Liver (tissue), 9 donors: ENCODE results near the gene GALNT10. TPM values are rescaled to one million over a fixed set of nuclear protein-coding genes. Genes with fewer than 3 reads are reported as not detected.

Source experiments
- DNase-seq: peaks from one replicate; pipeline ENCODE4 v3.0.0-alpha.2; 2017; ENCODE audit warnings: low spot score
- H3K27ac ChIP-seq, 2 donors: one replicate each; pipeline ENCODE4 v1.7.0; 2013; ENCODE audit warnings: inconsistent platforms in 2 of 2, low read length in 2 of 2, control low read depth in 1 of 2, low read depth in 1 of 2, mild to moderate bottlenecking in 1 of 2
- H3K27me3 ChIP-seq, 4 donors: one replicate each; pipeline versions ENCODE4 v1.6.1 to v1.7.0; 2013; ENCODE audit warnings: low read length in 3 of 4, inconsistent platforms in 1 of 4, mild to moderate bottlenecking in 1 of 4, moderate library complexity in 1 of 4; ENCODE audit not compliant: control insufficient read depth in 4 of 4, insufficient read depth in 4 of 4
- H3K36me3 ChIP-seq, 4 donors: one replicate each; pipeline versions ENCODE4 v1.6.1 to v1.7.0; 2013; ENCODE audit warnings: low read length in 3 of 4, mild to moderate bottlenecking in 3 of 4, low read depth in 1 of 4, moderate library complexity in 1 of 4; ENCODE audit not compliant: control insufficient read depth in 4 of 4, insufficient read depth in 3 of 4
- H3K4me1 ChIP-seq, 4 donors: one replicate each; pipeline versions ENCODE4 v1.6.1 to v1.7.0; 2013; ENCODE audit warnings: low read length in 3 of 4, mild to moderate bottlenecking in 3 of 4, moderate library complexity in 1 of 4; ENCODE audit not compliant: control insufficient read depth in 4 of 4, insufficient read depth in 4 of 4
- H3K4me3 ChIP-seq, 3 donors: one replicate each; pipeline versions ENCODE4 v1.6.1 to v1.7.0; 2013; ENCODE audit warnings: low read length in 3 of 3, control low read depth in 1 of 3, low read depth in 1 of 3, mild to moderate bottlenecking in 1 of 3
- H3K9ac ChIP-seq, 2 donors: one replicate each; pipeline ENCODE4 v1.7.0; 2013; ENCODE audit warnings: low read length in 2 of 2, mild to moderate bottlenecking in 2 of 2, moderate library complexity in 2 of 2, control low read depth in 1 of 2, low read depth in 1 of 2
- H3K9me3 ChIP-seq, 4 donors: one replicate each; pipeline versions ENCODE4 v1.6.1 to v1.7.0; 2013; ENCODE audit warnings: low read length in 3 of 4; ENCODE audit not compliant: control insufficient read depth in 4 of 4
- ATF3 ChIP-seq: IDR thresholded peaks from 2 replicates; pipeline ENCODE4 v1.6.1; 2016; ENCODE audit warnings: antibody characterized with exemption
- CTCF ChIP-seq: fragments of 150-350 bp; IDR thresholded peaks from 2 replicates; pipeline ENCODE4 v1.5.1; 2017; ENCODE audit warnings: improper control_type of control experiment, low read depth, low read length; ENCODE audit not compliant: missing input control
- HNF4A ChIP-seq, 2 donors: conservative IDR thresholded peaks; 2 replicates each; pipeline ENCODE4 v1.6.1; 2016; ENCODE audit warnings: antibody characterized with exemption in 2 of 2, mild to moderate bottlenecking in 2 of 2
- HNF4G ChIP-seq: IDR thresholded peaks from 2 replicates; pipeline ENCODE4 v1.6.1; 2016; ENCODE audit warnings: antibody characterized with exemption
- MAX ChIP-seq: IDR thresholded peaks from 2 replicates; pipeline ENCODE4 v1.6.1; 2016; ENCODE audit warnings: antibody characterized with exemption
- NR2F2 ChIP-seq: IDR thresholded peaks from 2 replicates; pipeline ENCODE4 v1.6.1; 2016; ENCODE audit warnings: antibody characterized with exemption
- RAD21 ChIP-seq, 2 donors: IDR thresholded peaks; 2 replicates each; pipeline ENCODE4 v1.6.1; 2016; ENCODE audit warnings: antibody characterized with exemption in 2 of 2, mild to moderate bottlenecking in 2 of 2
- REST ChIP-seq: IDR thresholded peaks from 2 replicates; pipeline ENCODE4 v1.6.1; 2016; ENCODE audit warnings: antibody characterized with exemption, mild to moderate bottlenecking
- SP1 ChIP-seq: IDR thresholded peaks from 2 replicates; pipeline ENCODE4 v1.6.1; 2018; ENCODE audit warnings: antibody characterized with exemption, mild to moderate bottlenecking
- WGBS: extraction: QIAGEN DNeasy Blood & Tissue Kit; methylation state at CpG from one replicate; pipeline ENCODE4 v1.1.7; 2013; 5-methylcytosine and 5-hydroxymethylcytosine counted together
- polyA plus RNA-seq, 2 donors: library from polyadenylated mRNA; stranded (reverse) in 1 of 2; unstranded in 1 of 2; fragments of 200-250 nt in 1 of 2; fragments of >200 nt in 1 of 2; fragmentation: Nextera tagmentation in 1 of 2; extraction: Ambion mirVana in 1 of 2; gene quantifications; one replicate each; pipeline versions ENCODE4 v1.2.1 to v1.2.3, GENCODE V29; 2013 to 2015
- total RNA-seq, 2 donors: library from RNA; depleted of rRNA; stranded (reverse); fragments of >200 nt; gene quantifications; one replicate each; pipeline ENCODE4 v1.2.3, GENCODE V29; 2014
- donor health status: healthy.
- donor health status: healthy.
- donor health status: healthy.
- donor health status: healthy.
- donor health status: healthy.

GALNT10 gene
- total and polyA plus RNA-seq, 4 donors, result 1.1 to 17.8 (median 5.3) TPM

- no peaks in the 10 kb centered on the region for H3K9me3 ChIP-seq
- no peak for DNase-seq
- TF ChIP-seq HNF4G (no peak), SP1 (no peak), CTCF (no peak), HNF4A (conservative IDR thresholded peaks at IDR 0.05) (no peak)
- no peak overlapping the region for H3K9ac ChIP-seq
- no peaks in the 10 kb centered on the region for H3K4me1 ChIP-seq
- no peak overlapping the region for H3K4me3 ChIP-seq
- 93% methylated on average over 4 of the region's 4 CpGs for whole genome bisulfite sequencing
- no peak overlapping the region for H3K27ac ChIP-seq
- H3K36me3 ChIP-seq, result no peaks in the 10 kb centered on the region
- no peaks in the 10 kb centered on the region for H3K27me3 ChIP-seq
Measured at GRCh38 chr5:154198611-154199230, 8.2 kb downstream of the GALNT10 start.

GRCh38 chr5:154199263-154199662, 8.7 kb downstream of the GALNT10 start:
- Histone ChIP-seq H3K9ac (no peak overlapping the region), H3K4me3 (no peak overlapping the region), H3K27me3 (no peaks in the 10 kb centered on the region), H3K36me3 (no peaks in the 10 kb centered on the region), H3K27ac (no peak overlapping the region), H3K4me1 (peaks cover 0 to 2% (median 0%) of the 10 kb centered on the region in 4 donors), H3K9me3 (no peaks in the 10 kb centered on the region)
- no peak for TF ChIP-seq HNF4A (conservative IDR thresholded peaks at IDR 0.05)
- no peak for TF ChIP-seq NR2F2
- no peak for TF ChIP-seq MAX
- TF ChIP-seq CTCF, result no peak
- no peak for DNase-seq
- 95% methylated on average over 4 of the region's 4 CpGs for WGBS

- Histone ChIP-seq H3K27ac (no peak overlapping the region), H3K9ac (no peak overlapping the region)
- 87% methylated on average over 7 of the region's 7 CpGs for WGBS
Measured at GRCh38 chr5:154199671-154200220, 9.2 kb downstream of the GALNT10 start.

More at GRCh38 chr5:154199671-154200220, 9.2 kb downstream of the GALNT10 start:
- TF ChIP-seq MAX (no peak), ATF3 (no peak), RAD21 (IDR thresholded peaks at IDR 0.05) (no peak), REST (no peak), CTCF (peak; percentile 1)
- Histone ChIP-seq H3K9me3 (no peaks in the 10 kb centered on the region), H3K4me1 (peaks cover 0 to 7% (median 1%) of the 10 kb centered on the region in 4 donors), H3K4me3 (no peak overlapping the region), H3K27me3 (no peaks in the 10 kb centered on the region), H3K36me3 (no peaks in the 10 kb centered on the region)
- no peak for DNase-seq
